HCT116 (cell line): Measurements from ENCODE around the gene ANKLE1. TPM values are rescaled to one million over a fixed set of nuclear protein-coding genes. Genes with fewer than 3 reads are reported as not detected.

Experiments
- ATAC-seq: fragments of 200-7000 bp; cut with Tn5 transposase; 2 replicates; pipeline ENCODE4 v1.9.1; 2020; ENCODE audit warnings: mild to moderate bottlenecking, moderate library complexity
- BruUV-seq: library from RNA; stranded (reverse); fragments of 400-500 nt; replicated peaks from 2 replicates; lab custom pipeline; 2021; lab: Mats Ljungman, UMichigan
- CTCF ChIA-PET: fragments of 300-600 bp; sonication (Branson Sonifier 250); formaldehyde crosslinking; loops from one replicate; lab custom pipeline; 2021; ENCODE audit warnings: antibody characterized with exemption; lab: Charles Lee
- POLR2A ChIA-PET: fragments of 300-600, 350-600 bp; sonication (Branson Sonifier 250); formaldehyde crosslinking; loops from one replicate; lab custom pipeline; 2021; ENCODE audit warnings: antibody characterized with exemption; lab: Charles Lee
- RAD21 ChIA-PET, 2 experiments: fragments of 300-600 bp; sonication (Branson Sonifier 250); formaldehyde crosslinking; loops; one replicate each; lab custom pipeline; 2023; ENCODE audit warnings: low total read pairs in 2 of 2; ENCODE audit not compliant: uncharacterized antibody in 2 of 2, unreplicated experiment in 2 of 2, low non-redundant PET in 1 of 2; lab: Charles Lee
- DNase-seq: peaks from one replicate; pipeline ENCODE4 v3.0.0-alpha.2; 2010; ENCODE audit warnings: low read depth, low spot score
- H2AFZ ChIP-seq: fragments of 200-600 bp; shearing (Covaris generic), sonication (generic); 2 replicates; pipeline ENCODE4 v1.6.1; 2017; ENCODE audit warnings: low read depth, mixed run types, mixed read lengths, antibody characterized with exemption, low read length; ENCODE audit not compliant: poor library complexity, severe bottlenecking
- H3K27ac ChIP-seq: 2 replicates; pipeline ENCODE4 v1.5.1; 2012; ENCODE audit warnings: low read depth, low read length
- H3K27me3 ChIP-seq: fragments of 200-600 bp; sonication (generic); 2 replicates; pipeline ENCODE4 v1.6.1; 2016; ENCODE audit warnings: mixed run types, low read length, mixed read lengths; ENCODE audit not compliant: insufficient read depth
- H3K36me3 ChIP-seq, 2 experiments: fragments of 200-500 bp in 1 of 2; fragments of 200-600 bp in 1 of 2; sonication (Bioruptor generic) in 1 of 2; sonication (generic) in 1 of 2; 2 replicates each; pipeline versions ENCODE4 v1.5.1 to v1.6.1; 2014 to 2016; ENCODE audit warnings: low read length in 2 of 2, inconsistent platforms in 1 of 2, mixed read lengths in 1 of 2, mixed run types in 1 of 2; ENCODE audit not compliant: insufficient read depth in 2 of 2, control insufficient read depth in 1 of 2
- H3K4me1 ChIP-seq, 2 experiments: fragments of 200-600 bp in 1 of 2; sonication (generic) in 1 of 2; 2 replicates each; pipeline versions ENCODE4 v1.5.1 to v1.6.1; 2012 to 2017; ENCODE audit warnings: low read length in 2 of 2, inconsistent platforms in 1 of 2, mild to moderate bottlenecking in 1 of 2, mixed read lengths in 1 of 2, mixed run types in 1 of 2, moderate library complexity in 1 of 2; ENCODE audit not compliant: insufficient read depth in 2 of 2, control insufficient read depth in 1 of 2
- H3K4me2 ChIP-seq: fragments of 200-600 bp; sonication (generic); 2 replicates; pipeline ENCODE4 v1.6.1; 2017; ENCODE audit warnings: mixed run types, low read length, mixed read lengths
- H3K4me3 ChIP-seq, 2 experiments: fragments of 200-600 bp in 1 of 2; sonication (generic) in 1 of 2; replicated peaks in 1 of 2; 2 replicates each; pipeline ENCODE4 v1.5.1; 2011 to 2016; ENCODE audit warnings: low read length in 2 of 2, control low read depth in 1 of 2, low read depth in 1 of 2, mild to moderate bottlenecking in 1 of 2, mixed read lengths in 1 of 2, mixed run types in 1 of 2
- H3K79me2 ChIP-seq: fragments of 200-600 bp; sonication (generic); 2 replicates; pipeline ENCODE4 v1.6.1; 2017; ENCODE audit warnings: mild to moderate bottlenecking, mixed run types, low read length, moderate library complexity, mixed read lengths; ENCODE audit not compliant: insufficient read depth
- H3K9ac ChIP-seq: fragments of 200-600 bp; sonication (generic); 2 replicates; pipeline ENCODE4 v1.6.1; 2016; ENCODE audit warnings: low read length, mixed read lengths
- H3K9me2 ChIP-seq: fragments of 200-600 bp; sonication (generic), shearing (Covaris generic); 2 replicates; pipeline ENCODE4 v1.6.1; 2017; ENCODE audit warnings: mixed run types, mild to moderate bottlenecking, moderate library complexity; ENCODE audit not compliant: insufficient read depth
- H3K9me3 ChIP-seq, 2 experiments: fragments of 200-500 bp in 1 of 2; fragments of 200-600 bp in 1 of 2; sonication (Bioruptor generic) in 1 of 2; sonication (generic) in 1 of 2; 2 replicates each; pipeline ENCODE4 v1.6.1; 2014 to 2017; ENCODE audit warnings: low read length in 2 of 2, mixed read lengths in 2 of 2, inconsistent platforms in 1 of 2, low read depth in 1 of 2, mild to moderate bottlenecking in 1 of 2, mixed run types in 1 of 2, moderate library complexity in 1 of 2; ENCODE audit not compliant: control insufficient read depth in 1 of 2, insufficient read depth in 1 of 2
- H4K20me1 ChIP-seq: fragments of 200-600 bp; sonication (generic), shearing (Covaris generic); 2 replicates; pipeline ENCODE4 v1.6.1; 2017; ENCODE audit warnings: mixed run types, mild to moderate bottlenecking, moderate library complexity; ENCODE audit not compliant: insufficient read depth
- ELF1 ChIP-seq: IDR thresholded peaks from 2 replicates; pipeline ENCODE4 v1.6.1; 2012; ENCODE audit warnings: low read depth, borderline replicate concordance
- EZH2 ChIP-seq: fragments of 200-600 bp; sonication (generic); IDR thresholded peaks from 2 replicates; pipeline ENCODE4 v1.6.1; 2017; ENCODE audit warnings: antibody characterized with exemption, mixed run types
- FOSL1 ChIP-seq: IDR thresholded peaks from 2 replicates; pipeline ENCODE4 v1.6.1; 2012; ENCODE audit warnings: low read depth
- POLR2A ChIP-seq: IDR thresholded peaks from 2 replicates; pipeline ENCODE4 v1.7.0; 2011; ENCODE audit warnings: borderline replicate concordance; ENCODE audit not compliant: insufficient read depth, insufficient read length; ENCODE audit errors: extremely low read depth
- POLR2AphosphoS5 ChIP-seq: IDR thresholded peaks from 2 replicates; pipeline ENCODE4 v1.6.1; 2011; ENCODE audit warnings: mild to moderate bottlenecking, low read depth, low read length, moderate library complexity
- RAD21 ChIP-seq: IDR thresholded peaks from 2 replicates; pipeline ENCODE4 v1.6.1; 2012; ENCODE audit warnings: low read depth, mild to moderate bottlenecking
- SIN3A ChIP-seq: IDR thresholded peaks from 2 replicates; pipeline ENCODE4 v1.6.1; 2012; ENCODE audit warnings: low read depth
- SP1 ChIP-seq: IDR thresholded peaks from 2 replicates; pipeline ENCODE4 v1.6.1; 2012; ENCODE audit warnings: low read depth
- SRF ChIP-seq: IDR thresholded peaks from 2 replicates; pipeline ENCODE4 v1.6.1; 2012; ENCODE audit warnings: low read depth
- TCF7L2 ChIP-seq: IDR thresholded peaks from 2 replicates; pipeline ENCODE4 v1.7.0; 2011; ENCODE audit warnings: borderline replicate concordance, inconsistent platforms; ENCODE audit not compliant: insufficient read depth, insufficient read length; ENCODE audit errors: extremely low read depth
- YY1 ChIP-seq: IDR thresholded peaks from 2 replicates; pipeline ENCODE4 v1.6.1; 2011; ENCODE audit warnings: low read length, low read depth, moderate library complexity, mild to moderate bottlenecking; ENCODE audit not compliant: insufficient replicate concordance; ENCODE audit errors: extremely low read depth
- ZFX ChIP-seq: fragments of 450-650 bp; IDR thresholded peaks from 2 replicates; pipeline ENCODE4 v1.6.1; 2017
- intact Hi-C: fragments of 100-400 bp; cut with micrococcal nuclease; formaldehyde crosslinking; loops from 2 replicates; pipeline ENCODE4 v1.10.0; 2022
- total RNA-seq: library from RNA; stranded (reverse); gene quantifications from one replicate; pipeline ENCODE4 v1.2.1, GENCODE V29; 2021; ENCODE audit not compliant: unreplicated experiment
- TF ChIP-seq, protein P1 (sequence below): IDR thresholded peaks from 2 replicates; pipeline ENCODE4 v1.6.1; 2012; ENCODE audit warnings: low read depth
- TF ChIP-seq, protein P2 (sequence below): IDR thresholded peaks from 2 replicates; pipeline ENCODE4 v1.6.1; 2012
- TF ChIP-seq, protein P3 (sequence below): IDR thresholded peaks from 2 replicates; pipeline ENCODE4 v1.6.1; 2012

ANKLE1 gene
- total RNA-seq, 1 experiment from 2014 or later: 14.8 TPM

DNA sequence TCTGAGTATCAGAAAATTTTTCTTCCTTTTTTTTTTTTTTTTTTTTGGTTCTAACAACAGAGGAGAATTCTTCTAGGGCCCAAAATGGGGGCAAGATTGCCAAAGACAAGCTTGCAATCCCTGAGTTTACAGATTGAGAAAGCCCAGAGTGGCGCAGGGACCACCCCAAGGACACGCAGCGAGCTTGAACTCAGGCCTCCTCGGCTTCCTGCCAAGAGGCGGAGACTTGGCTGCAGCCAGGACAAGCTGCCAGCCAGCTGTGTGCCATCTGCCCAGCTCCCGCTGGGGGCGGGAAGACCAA is 23.5 kb downstream of the ANKLE1 start:
- intact Hi-C loops: no loop called here
- H3K27ac ChIP-seq: peak overlapping the region; percentile 47

More for the DNA sequence above, 23.5 kb downstream of the ANKLE1 start:
- POLR2A ChIA-PET: interaction anchor here (0.6 to 3.1 kb wide), 9 partner anchors 8 to 943 kb away, joined by 3 to 22 read pairs (median 4); partner anchors contain the start of gene B3GNT3
- Histone ChIP-seq H3K79me2 (peaks cover 20% of the 10 kb centered on the region), H3K36me3 (no peaks in the 10 kb centered on the region), H3K4me2 (peak overlapping the region; percentile 71), H3K9me2 (no peaks in the 10 kb centered on the region), H3K9ac (peak overlapping the region; percentile 32; the same call in 1 of the 2 replicates), H3K27me3 (no peaks in the 10 kb centered on the region), H2AFZ (no peak overlapping the region), H3K9me3 (no peaks in the 10 kb centered on the region), H3K4me1 (peaks cover 36 to 60% of the 10 kb centered on the region in 2 experiments), H3K4me3 (0 out of 4 replicates have a peak overlapping the region, but pooled peaks of 1 of the 2 experiments have one; percentile 4), H4K20me1 (no peaks in the 10 kb centered on the region)
- no TSS peak for BruUV-seq
- DNase-seq (no peak), ATAC-seq (no peak)
- RAD21 ChIA-PET: interaction anchor here in 1 of 2 experiments (0.6 to 1.1 kb wide), 4 partner anchors 11 to 80 kb away, joined by 3 to 7 read pairs (median 3); no protein-coding TSS in a partner anchor
- TF ChIP-seq SIN3A (no peak), FOSL1 (no peak), POLR2AphosphoS5 (no peak), POLR2A (no peak), RAD21 (no peak), ELF1 (no peak), EZH2 (no peak), YY1 (no peak), TCF7L2 (no peak), SRF (no peak; the same call in 1 of the 2 replicates), SP1 (no peak), ZFX (no peak)
- TF ChIP-seq, protein P1, sequence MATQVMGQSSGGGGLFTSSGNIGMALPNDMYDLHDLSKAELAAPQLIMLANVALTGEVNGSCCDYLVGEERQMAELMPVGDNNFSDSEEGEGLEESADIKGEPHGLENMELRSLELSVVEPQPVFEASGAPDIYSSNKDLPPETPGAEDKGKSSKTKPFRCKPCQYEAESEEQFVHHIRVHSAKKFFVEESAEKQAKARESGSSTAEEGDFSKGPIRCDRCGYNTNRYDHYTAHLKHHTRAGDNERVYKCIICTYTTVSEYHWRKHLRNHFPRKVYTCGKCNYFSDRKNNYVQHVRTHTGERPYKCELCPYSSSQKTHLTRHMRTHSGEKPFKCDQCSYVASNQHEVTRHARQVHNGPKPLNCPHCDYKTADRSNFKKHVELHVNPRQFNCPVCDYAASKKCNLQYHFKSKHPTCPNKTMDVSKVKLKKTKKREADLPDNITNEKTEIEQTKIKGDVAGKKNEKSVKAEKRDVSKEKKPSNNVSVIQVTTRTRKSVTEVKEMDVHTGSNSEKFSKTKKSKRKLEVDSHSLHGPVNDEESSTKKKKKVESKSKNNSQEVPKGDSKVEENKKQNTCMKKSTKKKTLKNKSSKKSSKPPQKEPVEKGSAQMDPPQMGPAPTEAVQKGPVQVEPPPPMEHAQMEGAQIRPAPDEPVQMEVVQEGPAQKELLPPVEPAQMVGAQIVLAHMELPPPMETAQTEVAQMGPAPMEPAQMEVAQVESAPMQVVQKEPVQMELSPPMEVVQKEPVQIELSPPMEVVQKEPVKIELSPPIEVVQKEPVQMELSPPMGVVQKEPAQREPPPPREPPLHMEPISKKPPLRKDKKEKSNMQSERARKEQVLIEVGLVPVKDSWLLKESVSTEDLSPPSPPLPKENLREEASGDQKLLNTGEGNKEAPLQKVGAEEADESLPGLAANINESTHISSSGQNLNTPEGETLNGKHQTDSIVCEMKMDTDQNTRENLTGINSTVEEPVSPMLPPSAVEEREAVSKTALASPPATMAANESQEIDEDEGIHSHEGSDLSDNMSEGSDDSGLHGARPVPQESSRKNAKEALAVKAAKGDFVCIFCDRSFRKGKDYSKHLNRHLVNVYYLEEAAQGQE: no peak
- TF ChIP-seq, protein P2, sequence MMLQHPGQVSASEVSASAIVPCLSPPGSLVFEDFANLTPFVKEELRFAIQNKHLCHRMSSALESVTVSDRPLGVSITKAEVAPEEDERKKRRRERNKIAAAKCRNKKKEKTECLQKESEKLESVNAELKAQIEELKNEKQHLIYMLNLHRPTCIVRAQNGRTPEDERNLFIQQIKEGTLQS: no peak
- TF ChIP-seq, protein P3, sequence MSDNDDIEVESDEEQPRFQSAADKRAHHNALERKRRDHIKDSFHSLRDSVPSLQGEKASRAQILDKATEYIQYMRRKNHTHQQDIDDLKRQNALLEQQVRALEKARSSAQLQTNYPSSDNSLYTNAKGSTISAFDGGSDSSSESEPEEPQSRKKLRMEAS: no peak; the same call in 1 of the 2 replicates
- CTCF ChIA-PET: interaction anchor here (0.7 to 2.1 kb wide), 14 partner anchors 8 to 590 kb away, joined by 3 to 33 read pairs (median 4); no protein-coding TSS in a partner anchor
